Measurements from ENCODE around the gene KDM2A.
A peak's percentile ranks its signal among the peaks of the same experiment; 100 is the strongest.

Gene KDM2A

GRCh38 chr11:67118801-67119584, at the start of gene KDM2A:
Gene KDM2A (plus strand): TSS chr11:67119263. CDS start chr11:67121317, 2,054 bp downstream.
- peaks cover 33% of the 10 kb centered on the region for H3K36me3 Mint-ChIP-seq (ENCODE audit: low read depth)
- peak; percentile 97 for DNase-seq
- H3K27me3 Mint-ChIP-seq, result no peaks in the 10 kb centered on the region
- H3K4me1 Mint-ChIP-seq (ENCODE audit: low read depth), result peaks cover 29% of the 10 kb centered on the region
- no peaks in the 10 kb centered on the region for H3K9me3 Mint-ChIP-seq
- H3K4me3 Mint-ChIP-seq, result peak within 1 kb of the TSS; percentile 98
- peak within 1 kb of the TSS; percentile 89 for H3K27ac Mint-ChIP-seq

- no peaks in the 10 kb centered on the region for H3K36me3 Mint-ChIP-seq (ENCODE audit: low read depth)
- H3K4me3 Mint-ChIP-seq, result peak overlapping the region; percentile 46
- H3K27me3 Mint-ChIP-seq, result peaks cover 9% of the 10 kb centered on the region
- no peaks in the 10 kb centered on the region for H3K9me3 Mint-ChIP-seq
- peaks cover 3% of the 10 kb centered on the region for H3K4me1 Mint-ChIP-seq (ENCODE audit: low read depth)
- H3K27ac Mint-ChIP-seq, result no peak overlapping the region
- DNase-seq, result peak; percentile 82
These were observed 47.4 kb upstream of the KDM2A start for GRCh38 chr11:67071420-67072284.

GRCh38 chr11:67072295-67072694, 46.8 kb upstream of the KDM2A start:
- H3K27ac Mint-ChIP-seq, result no peak overlapping the region
- peaks cover 3% of the 10 kb centered on the region for H3K4me1 Mint-ChIP-seq (ENCODE audit: low read depth)
- no peak for DNase-seq
- no peak overlapping the region for H3K4me3 Mint-ChIP-seq
- no peaks in the 10 kb centered on the region for H3K36me3 Mint-ChIP-seq (ENCODE audit: low read depth)
- H3K27me3 Mint-ChIP-seq, result peaks cover 9% of the 10 kb centered on the region
- no peaks in the 10 kb centered on the region for H3K9me3 Mint-ChIP-seq

GRCh38 chr11:67073908-67074307, 45.2 kb upstream of the KDM2A start:
- H3K27me3 Mint-ChIP-seq, result peaks cover 9% of the 10 kb centered on the region
- no peak overlapping the region for H3K27ac Mint-ChIP-seq
- H3K4me3 Mint-ChIP-seq, result no peak overlapping the region
- no peaks in the 10 kb centered on the region for H3K36me3 Mint-ChIP-seq (ENCODE audit: low read depth)
- no peak for DNase-seq
- peaks cover 9% of the 10 kb centered on the region for H3K4me1 Mint-ChIP-seq (ENCODE audit: low read depth)
- no peaks in the 10 kb centered on the region for H3K9me3 Mint-ChIP-seq

- Mint-ChIP-seq H3K27ac (no peak overlapping the region), H3K4me1 (ENCODE audit: low read depth) (peaks cover 15% of the 10 kb centered on the region), H3K4me3 (no peak overlapping the region), H3K27me3 (peaks cover 4% of the 10 kb centered on the region), H3K9me3 (no peaks in the 10 kb centered on the region), H3K36me3 (ENCODE audit: low read depth) (no peaks in the 10 kb centered on the region)
- no peak for DNase-seq
These were observed 42.9 kb upstream of the KDM2A start for GRCh38 chr11:67076202-67076601.

- no peak for DNase-seq
- no peaks in the 10 kb centered on the region for H3K36me3 Mint-ChIP-seq (ENCODE audit: low read depth)
- H3K4me3 Mint-ChIP-seq, result no peak overlapping the region
- peaks cover 18% of the 10 kb centered on the region for H3K27me3 Mint-ChIP-seq
- H3K27ac Mint-ChIP-seq, result peak overlapping the region; percentile 72
- H3K9me3 Mint-ChIP-seq, result no peaks in the 10 kb centered on the region
- H3K4me1 Mint-ChIP-seq (ENCODE audit: low read depth), result peaks cover 25% of the 10 kb centered on the region
These were observed 39.9 kb upstream of the KDM2A start for GRCh38 chr11:67079065-67079705.

GRCh38 chr11:67082071-67082791, 36.8 kb upstream of the KDM2A start:
- Mint-ChIP-seq H3K9me3 (no peaks in the 10 kb centered on the region), H3K4me3 (no peak overlapping the region), H3K4me1 (ENCODE audit: low read depth) (peaks cover 25% of the 10 kb centered on the region), H3K27me3 (peaks cover 14% of the 10 kb centered on the region), H3K36me3 (ENCODE audit: low read depth) (no peaks in the 10 kb centered on the region), H3K27ac (peak overlapping the region; percentile 41)
- DNase-seq, result no peak

- Mint-ChIP-seq H3K4me1 (ENCODE audit: low read depth) (peaks cover 19% of the 10 kb centered on the region), H3K4me3 (no peak overlapping the region), H3K27ac (no peak overlapping the region), H3K27me3 (peaks cover 14% of the 10 kb centered on the region), H3K9me3 (no peaks in the 10 kb centered on the region), H3K36me3 (ENCODE audit: low read depth) (no peaks in the 10 kb centered on the region)
- no peak for DNase-seq
These were observed 35.2 kb upstream of the KDM2A start for GRCh38 chr11:67083786-67084366.

GRCh38 chr11:67085617-67086016, 33.4 kb upstream of the KDM2A start:
- no peaks in the 10 kb centered on the region for H3K36me3 Mint-ChIP-seq (ENCODE audit: low read depth)
- H3K4me1 Mint-ChIP-seq (ENCODE audit: low read depth), result peaks cover 13% of the 10 kb centered on the region
- peaks cover 14% of the 10 kb centered on the region for H3K27me3 Mint-ChIP-seq
- no peak for DNase-seq
- H3K4me3 Mint-ChIP-seq, result no peak overlapping the region
- no peak overlapping the region for H3K27ac Mint-ChIP-seq
- H3K9me3 Mint-ChIP-seq, result no peaks in the 10 kb centered on the region

GRCh38 chr11:67090717-67091116, 28.3 kb upstream of the KDM2A start:
- DNase-seq, result no peak
- Mint-ChIP-seq H3K36me3 (ENCODE audit: low read depth) (no peaks in the 10 kb centered on the region), H3K4me3 (no peak overlapping the region), H3K9me3 (no peaks in the 10 kb centered on the region), H3K4me1 (ENCODE audit: low read depth) (no peaks in the 10 kb centered on the region), H3K27me3 (no peaks in the 10 kb centered on the region), H3K27ac (no peak overlapping the region)

- no peak for DNase-seq
- H3K4me1 Mint-ChIP-seq (ENCODE audit: low read depth), result peaks cover 5% of the 10 kb centered on the region
- H3K36me3 Mint-ChIP-seq (ENCODE audit: low read depth), result no peaks in the 10 kb centered on the region
- no peaks in the 10 kb centered on the region for H3K9me3 Mint-ChIP-seq
- no peak overlapping the region for H3K4me3 Mint-ChIP-seq
- H3K27me3 Mint-ChIP-seq, result no peaks in the 10 kb centered on the region
- no peak overlapping the region for H3K27ac Mint-ChIP-seq
These were observed 23.9 kb upstream of the KDM2A start for GRCh38 chr11:67095214-67095507.

GRCh38 chr11:67098799-67099429, 20.1 kb upstream of the KDM2A start:
- H3K27ac Mint-ChIP-seq, result no peak overlapping the region
- DNase-seq, result no peak
- H3K36me3 Mint-ChIP-seq (ENCODE audit: low read depth), result no peaks in the 10 kb centered on the region
- H3K4me3 Mint-ChIP-seq, result no peak overlapping the region
- no peaks in the 10 kb centered on the region for H3K27me3 Mint-ChIP-seq
- H3K9me3 Mint-ChIP-seq, result no peaks in the 10 kb centered on the region
- peaks cover 19% of the 10 kb centered on the region for H3K4me1 Mint-ChIP-seq (ENCODE audit: low read depth)

- H3K36me3 Mint-ChIP-seq (ENCODE audit: low read depth), result no peaks in the 10 kb centered on the region
- H3K27ac Mint-ChIP-seq, result peak overlapping the region; percentile 84
These were observed 19.2 kb upstream of the KDM2A start for GRCh38 chr11:67099831-67100324.

More at GRCh38 chr11:67099831-67100324, 19.2 kb upstream of the KDM2A start:
- H3K4me3 Mint-ChIP-seq, result no peak overlapping the region
- H3K9me3 Mint-ChIP-seq, result no peaks in the 10 kb centered on the region
- DNase-seq, result no peak
- peaks cover 26% of the 10 kb centered on the region for H3K4me1 Mint-ChIP-seq (ENCODE audit: low read depth)
- no peaks in the 10 kb centered on the region for H3K27me3 Mint-ChIP-seq

Measured in activated T-cell treated with anti-CD3 and anti-CD28 coated beads, Interleukin-2, amount 50 U/mL, for 24 hours (primary cell).